H9 (cell line): Measurements from ENCODE around the gene RNF157. TPM values are rescaled to one million over a fixed set of nuclear protein-coding genes. Genes with fewer than 3 reads are reported as not detected.
"Not testable (repeated sequence)": the region's sequence is repeated elsewhere in the genome, so short reads cannot be mapped to it uniquely, and the experiment has no call there.

Experiments
- DNase-seq: peaks from one replicate; pipeline ENCODE4 v3.0.0-alpha.2; 2017
- H2AFZ ChIP-seq: one replicate; pipeline ENCODE4 v1.6.1; 2013; ENCODE audit warnings: mild to moderate bottlenecking, low read length, control low read depth, moderate library complexity
- H2AK5ac ChIP-seq: 2 replicates; pipeline ENCODE4 v1.6.1; 2013; ENCODE audit warnings: low read length, control low read depth, mixed read lengths; ENCODE audit not compliant: insufficient read length
- H2BK120ac ChIP-seq: one replicate; pipeline ENCODE4 v1.6.1; 2013; ENCODE audit warnings: low read depth, mild to moderate bottlenecking, low read length, control low read depth, inconsistent platforms; ENCODE audit not compliant: poor library complexity, severe bottlenecking
- H2BK12ac ChIP-seq: 2 replicates; pipeline ENCODE4 v1.6.1; 2013; ENCODE audit warnings: low read length, control low read depth, mixed read lengths, low read depth; ENCODE audit not compliant: insufficient read length
- H2BK15ac ChIP-seq: 2 replicates; pipeline ENCODE4 v1.6.1; 2013; ENCODE audit warnings: low read depth, low read length, control low read depth
- H2BK20ac ChIP-seq: one replicate; pipeline ENCODE4 v1.6.1; 2013; ENCODE audit warnings: low read depth, mild to moderate bottlenecking, low read length, control low read depth, inconsistent platforms; ENCODE audit not compliant: poor library complexity, severe bottlenecking
- H2BK5ac ChIP-seq: 2 replicates; pipeline ENCODE4 v1.6.1; 2013; ENCODE audit warnings: low read length, control low read depth, mixed read lengths; ENCODE audit not compliant: insufficient read length
- H3K14ac ChIP-seq: 2 replicates; pipeline ENCODE4 v1.6.1; 2013; ENCODE audit warnings: low read length, control low read depth; ENCODE audit not compliant: insufficient read depth
- H3K18ac ChIP-seq: 2 replicates; pipeline ENCODE4 v1.6.1; 2013; ENCODE audit warnings: low read depth, mild to moderate bottlenecking, mixed read lengths, low read length, control low read depth; ENCODE audit not compliant: insufficient read length
- H3K23ac ChIP-seq: 2 replicates; pipeline ENCODE4 v1.6.1; 2013; ENCODE audit warnings: low read length, control low read depth, mixed read lengths, low read depth; ENCODE audit not compliant: insufficient read length
- H3K23me2 ChIP-seq: 2 replicates; pipeline ENCODE4 v1.6.1; 2013; ENCODE audit warnings: low read depth, mild to moderate bottlenecking, mixed read lengths, low read length, control low read depth; ENCODE audit not compliant: insufficient read length, poor library complexity, severe bottlenecking
- H3K27ac ChIP-seq: 2 replicates; pipeline ENCODE4 v1.5.1; 2013; ENCODE audit warnings: low read length, control low read depth, mixed read lengths, low read depth; ENCODE audit not compliant: insufficient read length
- H3K27me3 ChIP-seq: 2 replicates; pipeline ENCODE4 v1.6.1; 2013; ENCODE audit warnings: low read length, control low read depth, inconsistent platforms; ENCODE audit not compliant: insufficient read depth
- H3K4ac ChIP-seq: 2 replicates; pipeline ENCODE4 v1.6.1; 2013; ENCODE audit warnings: low read depth, mild to moderate bottlenecking, control low read depth, inconsistent platforms, low read length, moderate library complexity
- H3K4me1 ChIP-seq: 2 replicates; pipeline ENCODE4 v1.6.1; 2013; ENCODE audit warnings: low read length, control low read depth, inconsistent platforms; ENCODE audit not compliant: insufficient read depth
- H3K4me2 ChIP-seq: 2 replicates; pipeline ENCODE4 v1.6.1; 2013; ENCODE audit warnings: low read length, control low read depth, mixed read lengths; ENCODE audit not compliant: insufficient read length, insufficient read depth
- H3K56ac ChIP-seq: 2 replicates; pipeline ENCODE4 v1.6.1; 2013; ENCODE audit warnings: low read depth, mild to moderate bottlenecking, mixed read lengths, low read length, control low read depth; ENCODE audit not compliant: insufficient read length
- H3K79me1 ChIP-seq: 2 replicates; pipeline ENCODE4 v1.6.1; 2013; ENCODE audit warnings: low read depth, mild to moderate bottlenecking, moderate library complexity, low read length, control low read depth, inconsistent platforms; ENCODE audit not compliant: insufficient read depth, poor library complexity, severe bottlenecking
- H3K79me2 ChIP-seq: 2 replicates; pipeline ENCODE4 v1.6.1; 2013; ENCODE audit warnings: low read length, control low read depth, inconsistent platforms; ENCODE audit not compliant: insufficient read depth
- H3K9ac ChIP-seq: 2 replicates; pipeline ENCODE4 v1.6.1; 2013; ENCODE audit warnings: low read length, control low read depth, mixed read lengths; ENCODE audit not compliant: insufficient read length; ENCODE audit errors: extremely low read depth
- H3K9me3 ChIP-seq: one replicate; pipeline ENCODE4 v1.6.1; 2013; ENCODE audit warnings: low read depth, low read length, inconsistent platforms; ENCODE audit not compliant: control insufficient read depth
- H3T11ph ChIP-seq: one replicate; pipeline ENCODE4 v1.6.1; 2013; ENCODE audit warnings: mild to moderate bottlenecking, low read length, control low read depth, inconsistent platforms
- H4K20me1 ChIP-seq: one replicate; pipeline ENCODE4 v1.6.1; 2013; ENCODE audit not compliant: control insufficient read depth, insufficient read length, insufficient read depth
- H4K5ac ChIP-seq: 2 replicates; pipeline ENCODE4 v1.6.1; 2013; ENCODE audit warnings: low read depth, mild to moderate bottlenecking, mixed read lengths, low read length, control low read depth; ENCODE audit not compliant: insufficient read length
- H4K8ac ChIP-seq: replicated peaks from 2 replicates; pipeline ENCODE4 v1.6.1; 2013; ENCODE audit warnings: low read length, control low read depth, mixed read lengths, low read depth; ENCODE audit not compliant: insufficient read length
- H4K91ac ChIP-seq: 2 replicates; pipeline ENCODE4 v1.6.1; 2013; ENCODE audit warnings: low read depth, mild to moderate bottlenecking, moderate library complexity, mixed read lengths, low read length, control low read depth; ENCODE audit not compliant: insufficient read length
- H3K27ac Mint-ChIP-seq, 3 experiments: 2 replicates in 2 of 3; 3 replicates in 1 of 3; pipeline ENCODE4 v1.8.0; 2020 to 2021; ENCODE audit warnings: mixed read lengths in 3 of 3, mild to moderate bottlenecking in 1 of 3, moderate library complexity in 1 of 3
- H3K27me3 Mint-ChIP-seq: 2 replicates; pipeline ENCODE4 v1.8.0; 2021; ENCODE audit warnings: low read depth, mild to moderate bottlenecking, moderate library complexity, mixed read lengths
- H3K36me3 Mint-ChIP-seq, 3 experiments: 2 replicates in 2 of 3; 3 replicates in 1 of 3; pipeline ENCODE4 v1.8.0; 2020 to 2021; ENCODE audit warnings: low read depth in 3 of 3, mixed read lengths in 3 of 3; ENCODE audit not compliant: insufficient read depth in 1 of 3
- H3K4me1 Mint-ChIP-seq, 2 experiments: 2 replicates each; pipeline ENCODE4 v1.8.0; 2020; ENCODE audit warnings: mixed read lengths in 2 of 2
- H3K4me3 Mint-ChIP-seq, 2 experiments: 2 replicates in 1 of 2; 3 replicates in 1 of 2; pipeline ENCODE4 v1.8.0; 2020 to 2021; ENCODE audit warnings: mild to moderate bottlenecking in 2 of 2, mixed read lengths in 2 of 2, moderate library complexity in 1 of 2
- H3K9me3 Mint-ChIP-seq, 2 experiments: 2 replicates in 1 of 2; 3 replicates in 1 of 2; pipeline ENCODE4 v1.8.0; 2020; ENCODE audit warnings: mild to moderate bottlenecking in 2 of 2, mixed read lengths in 2 of 2, moderate library complexity in 1 of 2
- WGBS: extraction: QIAGEN DNeasy Blood & Tissue Kit; methylation state at CpG from one replicate; pipeline ENCODE4 v1.1.7; 2013; ENCODE audit warnings: missing lambda C conversion rate, low lambda C conversion rate, mixed read lengths; ENCODE audit not compliant: insufficient read length; ENCODE audit errors: extremely low coverage; 5-methylcytosine and 5-hydroxymethylcytosine counted together
- total RNA-seq: library from RNA; stranded (reverse); gene quantifications from 2 replicates; pipeline ENCODE4 v1.2.1, GENCODE V29; 2021
- TF ChIP-seq, protein P1 (sequence below): fragments of 200-600 bp; sonication (generic); conservative IDR thresholded peaks from 3 replicates; pipeline ENCODE4 v1.8.0; 2021; ENCODE audit warnings: antibody characterized with exemption, mild to moderate bottlenecking

Gene RNF157
- total RNA-seq, 1 experiment from 2014 or later: 9.9 TPM

DNA sequence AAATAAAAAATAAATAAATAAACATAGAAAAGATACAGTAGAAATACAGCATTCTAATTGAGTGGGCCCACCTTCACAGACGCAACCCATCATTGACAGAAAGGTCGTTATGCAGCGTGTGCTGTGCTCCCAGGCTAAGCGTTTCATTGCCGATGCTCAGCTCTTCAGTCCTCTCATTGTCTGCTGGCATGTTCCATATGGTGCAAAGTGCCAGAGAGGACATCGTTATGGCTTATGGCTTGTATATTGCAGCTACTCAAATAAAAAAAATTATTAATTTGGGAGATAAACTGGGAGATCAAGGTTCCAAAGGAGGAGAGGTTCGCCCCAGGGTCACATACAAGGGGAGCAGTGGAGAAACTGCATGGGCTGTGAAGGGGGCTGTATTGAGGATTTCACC, 13.5 kb upstream of the RNF157 start:
- Mint-ChIP-seq H3K36me3 (peaks cover 0 to 3% (median 0%) of the 10 kb centered on the region in 3 experiments; a peak in 1 of 7 replicates), H3K4me1 (peaks cover 3% of the 10 kb centered on the region in 2 experiments; a peak in 1 of 4 replicates), H3K27me3 (no peaks in the 10 kb centered on the region; the same call in none of the 2 replicates), H3K27ac (no peak overlapping the region), H3K4me3 (no peak overlapping the region), H3K9me3 (peaks cover 0 to 2% of the 10 kb centered on the region in 2 experiments; a peak in 1 of 5 replicates)
- Histone ChIP-seq H3K23ac (no peak overlapping the region), H2BK12ac (no peak overlapping the region), H3K18ac (no peak overlapping the region), H3T11ph (no peak overlapping the region), H3K4ac (no peak overlapping the region), H4K91ac (no peak overlapping the region), H3K4me1 (no peaks in the 10 kb centered on the region), H3K27ac (no peak overlapping the region), H2BK5ac (no peak overlapping the region), H3K27me3 (no peaks in the 10 kb centered on the region), H2BK20ac (no peak overlapping the region), H3K9ac (no peak overlapping the region), H3K14ac (no peak overlapping the region), H3K9me3 (no peaks in the 10 kb centered on the region), H2AK5ac (no peak overlapping the region), H3K56ac (no peak overlapping the region), H4K20me1 (no peaks in the 10 kb centered on the region), H2BK15ac (no peak overlapping the region), H4K5ac (no peak overlapping the region), H3K79me1 (no peaks in the 10 kb centered on the region), H2AFZ (no peak overlapping the region), H3K4me2 (no peak overlapping the region), H3K23me2 (no peaks in the 10 kb centered on the region), H4K8ac (no peak overlapping the region), H2BK120ac (no peak overlapping the region), H3K79me2 (no peaks in the 10 kb centered on the region)
- no peak for DNase-seq
- TF ChIP-seq, protein P1, sequence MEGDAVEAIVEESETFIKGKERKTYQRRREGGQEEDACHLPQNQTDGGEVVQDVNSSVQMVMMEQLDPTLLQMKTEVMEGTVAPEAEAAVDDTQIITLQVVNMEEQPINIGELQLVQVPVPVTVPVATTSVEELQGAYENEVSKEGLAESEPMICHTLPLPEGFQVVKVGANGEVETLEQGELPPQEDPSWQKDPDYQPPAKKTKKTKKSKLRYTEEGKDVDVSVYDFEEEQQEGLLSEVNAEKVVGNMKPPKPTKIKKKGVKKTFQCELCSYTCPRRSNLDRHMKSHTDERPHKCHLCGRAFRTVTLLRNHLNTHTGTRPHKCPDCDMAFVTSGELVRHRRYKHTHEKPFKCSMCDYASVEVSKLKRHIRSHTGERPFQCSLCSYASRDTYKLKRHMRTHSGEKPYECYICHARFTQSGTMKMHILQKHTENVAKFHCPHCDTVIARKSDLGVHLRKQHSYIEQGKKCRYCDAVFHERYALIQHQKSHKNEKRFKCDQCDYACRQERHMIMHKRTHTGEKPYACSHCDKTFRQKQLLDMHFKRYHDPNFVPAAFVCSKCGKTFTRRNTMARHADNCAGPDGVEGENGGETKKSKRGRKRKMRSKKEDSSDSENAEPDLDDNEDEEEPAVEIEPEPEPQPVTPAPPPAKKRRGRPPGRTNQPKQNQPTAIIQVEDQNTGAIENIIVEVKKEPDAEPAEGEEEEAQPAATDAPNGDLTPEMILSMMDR: no peak
- no CpG with 5 or more reads among the region's 7 CpGs for WGBS

DNA sequence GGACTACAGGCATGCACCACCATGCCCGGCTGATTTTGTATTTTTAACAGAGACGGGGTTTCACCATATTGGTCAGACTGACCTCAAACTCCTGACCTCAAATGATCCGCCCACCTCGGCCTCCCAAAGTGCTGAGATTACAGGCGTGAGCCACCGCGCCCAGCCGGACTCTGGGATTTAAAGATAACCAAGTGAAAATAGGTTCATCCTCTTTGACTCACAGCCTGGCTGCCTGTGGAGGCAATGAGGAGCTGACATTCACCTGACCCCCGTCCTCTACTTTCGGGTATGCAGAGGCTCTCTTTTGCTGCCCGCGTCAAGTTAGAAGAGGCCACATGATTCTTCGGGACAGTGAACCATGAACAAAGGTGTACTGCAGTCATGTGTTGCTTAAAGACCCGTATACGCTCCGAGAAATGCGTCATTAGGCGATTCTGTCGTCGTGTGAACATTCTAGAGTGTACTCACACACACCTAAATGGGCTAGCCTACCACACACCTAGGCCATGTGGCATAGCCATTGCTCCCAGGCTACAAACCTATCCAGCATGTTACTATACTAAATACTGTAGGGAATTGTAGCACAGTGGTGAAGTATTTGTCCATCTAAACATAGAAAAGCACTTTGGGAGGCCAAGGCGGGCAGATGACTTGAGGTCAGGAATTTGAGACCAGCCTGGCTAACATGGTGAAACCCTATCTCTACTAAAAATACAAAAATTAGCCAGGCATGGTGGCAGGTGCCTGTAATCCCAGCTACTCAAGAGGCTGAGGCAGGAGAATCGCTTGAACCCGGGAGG, 12.9 kb upstream of the RNF157 start:
- not testable (repeated sequence) for H2BK20ac ChIP-seq, H3K4me2 ChIP-seq, H3K18ac ChIP-seq, H3K9me3 Mint-ChIP-seq, H2BK120ac ChIP-seq, H4K20me1 ChIP-seq, H3K23ac ChIP-seq, H3K14ac ChIP-seq, H3K79me1 ChIP-seq, H2AFZ ChIP-seq, H3K27ac ChIP-seq, H2BK12ac ChIP-seq, H3T11ph ChIP-seq, H3K27me3 ChIP-seq, H3K4me1 ChIP-seq, H3K36me3 Mint-ChIP-seq, DNase-seq, H3K4me3 Mint-ChIP-seq, H3K4me1 Mint-ChIP-seq, H3K27ac Mint-ChIP-seq, H2BK5ac ChIP-seq, H3K4ac ChIP-seq, H4K8ac ChIP-seq, H2BK15ac ChIP-seq, H4K91ac ChIP-seq, H3K9me3 ChIP-seq, H3K56ac ChIP-seq, H4K5ac ChIP-seq, H3K79me2 ChIP-seq, H3K23me2 ChIP-seq, H3K27me3 Mint-ChIP-seq, H3K9ac ChIP-seq, H2AK5ac ChIP-seq
- no CpG with 5 or more reads among the region's 23 CpGs for WGBS
